NT2/D1 (cell line): Measurements from ENCODE around the gene CDH7.
A peak's percentile ranks its signal among the peaks of the same experiment; 100 is the strongest.

Experiments used
- DNase-seq: peaks from one replicate; pipeline ENCODE4 v3.0.0-alpha.2; 2011; ENCODE audit warnings: low read depth, low spot score
- H3K27me3 ChIP-seq: 2 replicates; pipeline ENCODE4 v1.6.0; 2011; ENCODE audit warnings: mild to moderate bottlenecking; ENCODE audit not compliant: insufficient read length, insufficient read depth
- H3K36me3 ChIP-seq: 2 replicates; pipeline ENCODE4 v1.6.1; 2011; ENCODE audit warnings: mild to moderate bottlenecking, low read length, mixed read lengths; ENCODE audit not compliant: insufficient read depth, insufficient read length
- H3K4me1 ChIP-seq: 2 replicates; pipeline ENCODE4 v1.5.1; 2011; ENCODE audit not compliant: insufficient read depth, insufficient read length
- H3K4me3 ChIP-seq: 2 replicates; pipeline ENCODE4 v1.5.1; 2011; ENCODE audit warnings: low read depth; ENCODE audit not compliant: insufficient read length
- H3K9ac ChIP-seq: 2 replicates; pipeline ENCODE4 v1.6.0; 2011; ENCODE audit warnings: low read depth; ENCODE audit not compliant: insufficient read length
- H3K9me3 ChIP-seq: 2 replicates; pipeline ENCODE4 v1.5.1; 2011; ENCODE audit warnings: mild to moderate bottlenecking, low read length; ENCODE audit not compliant: insufficient read depth
- SUZ12 ChIP-seq: IDR thresholded peaks from 2 replicates; pipeline ENCODE4 v1.6.1; 2011; ENCODE audit not compliant: insufficient read length, insufficient read depth; ENCODE audit errors: extremely low read depth
- YY1 ChIP-seq: IDR thresholded peaks from 2 replicates; pipeline ENCODE4 v1.6.1; 2011; ENCODE audit not compliant: insufficient read length, insufficient read depth
- ZNF274 ChIP-seq: IDR thresholded peaks from 2 replicates; pipeline ENCODE4 v1.6.1; 2011; ENCODE audit warnings: mild to moderate bottlenecking, low read depth, low read length

CDH7 gene

DNA sequence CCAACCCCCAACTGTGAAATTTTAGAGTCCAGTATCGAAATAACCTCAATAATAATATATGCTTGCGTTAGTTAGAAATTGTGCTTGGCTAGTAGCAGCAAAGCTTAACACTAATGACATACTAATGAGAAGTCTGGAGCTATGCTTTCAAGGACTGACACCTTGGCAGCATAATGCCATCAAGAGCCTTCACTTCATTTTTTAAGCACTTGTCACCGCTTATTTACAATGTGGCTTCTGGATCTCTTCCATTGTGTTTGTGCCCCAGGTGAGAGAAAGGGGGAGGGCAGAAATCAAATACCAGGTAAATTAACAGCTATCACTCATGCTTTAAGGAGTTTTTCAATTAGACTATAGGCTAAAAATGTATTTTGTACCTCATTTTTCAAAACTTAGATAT lies 101.5 kb downstream of the CDH7 start:
- H3K4me3 ChIP-seq = no peak overlapping the region
- TF ChIP-seq YY1 = no peak
- TF ChIP-seq ZNF274 = no peak
- no peak for TF ChIP-seq SUZ12
- H3K9me3 ChIP-seq = no peaks in the 10 kb centered on the region
- DNase-seq = no peak
- no peak overlapping the region for H3K9ac ChIP-seq
- no peaks in the 10 kb centered on the region for H3K36me3 ChIP-seq
- no peaks in the 10 kb centered on the region for H3K4me1 ChIP-seq
- no peaks in the 10 kb centered on the region for H3K27me3 ChIP-seq

- no peak for DNase-seq
- H3K9me3 ChIP-seq = no peaks in the 10 kb centered on the region
- TF ChIP-seq YY1 = no peak
- TF ChIP-seq SUZ12 = no peak
- no peak for TF ChIP-seq ZNF274
- H3K4me1 ChIP-seq = no peaks in the 10 kb centered on the region
- no peak overlapping the region for H3K4me3 ChIP-seq
- H3K9ac ChIP-seq = no peak overlapping the region
- H3K27me3 ChIP-seq = no peaks in the 10 kb centered on the region
- H3K36me3 ChIP-seq = no peaks in the 10 kb centered on the region
These were observed 108.3 kb downstream of the CDH7 start for GRCh38 chr18:65859075-65859474.

DNA sequence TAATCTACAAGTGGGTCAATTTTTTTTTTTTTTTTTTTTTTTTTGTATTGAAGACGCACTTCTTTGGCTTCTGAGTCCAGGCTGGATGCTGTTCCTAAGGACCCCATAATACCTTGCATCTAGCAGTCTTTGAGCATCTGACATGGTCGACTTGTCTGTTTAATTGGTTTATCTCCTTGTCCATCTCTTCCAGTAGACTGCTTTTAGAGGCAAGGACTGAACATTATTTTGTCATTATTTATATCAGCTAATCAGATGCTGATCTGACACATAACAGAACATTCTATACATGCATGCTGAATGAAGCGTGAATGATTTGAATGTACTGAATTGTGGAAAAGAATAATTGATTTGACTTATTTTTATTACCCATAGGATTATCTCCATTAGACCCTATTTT lies 118.7 kb downstream of the CDH7 start:
- Histone ChIP-seq H3K4me1 (no peaks in the 10 kb centered on the region), H3K9me3 (no peaks in the 10 kb centered on the region), H3K4me3 (no peak overlapping the region), H3K9ac (no peak overlapping the region), H3K27me3 (no peaks in the 10 kb centered on the region), H3K36me3 (no peaks in the 10 kb centered on the region)
- no peak for DNase-seq
- no peak for TF ChIP-seq SUZ12
- no peak for TF ChIP-seq YY1
- no peak for TF ChIP-seq ZNF274

- Histone ChIP-seq H3K36me3 (no peaks in the 10 kb centered on the region), H3K9ac (no peak overlapping the region), H3K4me3 (no peak overlapping the region), H3K4me1 (no peaks in the 10 kb centered on the region), H3K27me3 (no peaks in the 10 kb centered on the region), H3K9me3 (no peaks in the 10 kb centered on the region)
- no peak for TF ChIP-seq YY1
- no peak for TF ChIP-seq ZNF274
- no peak for TF ChIP-seq SUZ12
- DNase-seq = no peak
These were observed 125.5 kb downstream of the CDH7 start for GRCh38 chr18:65876310-65876709.

DNA sequence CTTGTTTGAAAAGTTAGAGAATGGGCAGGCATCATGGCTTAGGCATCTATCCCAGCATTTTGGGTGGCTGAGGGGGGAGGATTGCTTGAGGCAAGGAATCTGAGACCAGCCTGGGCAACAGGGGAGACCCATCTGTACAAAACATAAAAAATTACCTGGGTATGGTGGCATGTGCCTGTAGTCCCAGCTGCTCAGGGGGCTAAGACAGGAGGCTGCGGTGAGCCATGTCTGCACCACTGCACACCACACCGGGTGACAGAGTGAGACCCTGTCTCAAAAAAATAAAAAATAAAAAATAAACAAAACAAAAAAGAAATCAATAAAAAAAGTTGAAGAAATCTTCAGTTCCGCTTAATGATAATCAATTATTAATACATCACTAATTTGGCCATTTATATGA lies 146.5 kb downstream of the CDH7 start:
- no peaks in the 10 kb centered on the region for H3K9me3 ChIP-seq
- DNase-seq = no peak
- no peak overlapping the region for H3K4me3 ChIP-seq
- no peak overlapping the region for H3K9ac ChIP-seq
- H3K36me3 ChIP-seq = no peaks in the 10 kb centered on the region
- H3K27me3 ChIP-seq = no peaks in the 10 kb centered on the region
- no peaks in the 10 kb centered on the region for H3K4me1 ChIP-seq
- TF ChIP-seq ZNF274 (no peak), SUZ12 (no peak)

GRCh38 chr18:65901522-65901921 lies 150.7 kb downstream of the CDH7 start:
- H3K36me3 ChIP-seq = no peaks in the 10 kb centered on the region
- no peak overlapping the region for H3K9ac ChIP-seq
- no peaks in the 10 kb centered on the region for H3K9me3 ChIP-seq
- DNase-seq = no peak
- no peak overlapping the region for H3K4me3 ChIP-seq
- no peaks in the 10 kb centered on the region for H3K4me1 ChIP-seq
- H3K27me3 ChIP-seq = peaks cover 31% of the 10 kb centered on the region
- no peak for TF ChIP-seq SUZ12
- TF ChIP-seq ZNF274 = no peak
- TF ChIP-seq YY1 = no peak

GRCh38 chr18:65906621-65907034 lies 155.8 kb downstream of the CDH7 start:
- Histone ChIP-seq H3K4me1 (no peaks in the 10 kb centered on the region), H3K27me3 (peaks cover 59% of the 10 kb centered on the region), H3K4me3 (no peak overlapping the region), H3K9ac (no peak overlapping the region), H3K9me3 (no peaks in the 10 kb centered on the region), H3K36me3 (no peaks in the 10 kb centered on the region)
- TF ChIP-seq SUZ12 (no peak), YY1 (no peak), ZNF274 (no peak)
- peak; percentile 49 for DNase-seq

DNA sequence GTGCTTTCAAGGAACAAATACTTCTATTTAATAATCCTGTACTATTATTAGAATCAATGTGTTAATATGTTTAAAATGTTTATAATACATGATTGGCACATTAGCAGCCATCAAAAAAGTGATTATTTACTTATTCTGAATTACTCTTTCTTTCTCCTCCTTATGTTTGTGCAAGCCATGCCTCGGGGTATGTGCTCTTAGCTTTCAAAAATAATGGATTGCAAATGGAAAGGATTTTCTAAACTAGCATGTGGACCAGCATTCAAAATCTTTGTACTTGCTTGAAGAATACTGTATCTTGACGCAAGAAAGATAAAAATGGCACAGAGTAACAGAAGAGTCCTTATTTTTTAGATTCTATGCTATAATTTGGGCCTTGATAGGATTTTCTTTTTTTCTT lies 156.5 kb downstream of the CDH7 start:
- Histone ChIP-seq H3K27me3 (peaks cover 59% of the 10 kb centered on the region), H3K4me1 (no peaks in the 10 kb centered on the region), H3K4me3 (no peak overlapping the region), H3K9ac (no peak overlapping the region), H3K36me3 (no peaks in the 10 kb centered on the region), H3K9me3 (no peaks in the 10 kb centered on the region)
- DNase-seq = no peak
- TF ChIP-seq ZNF274 (no peak), YY1 (no peak), SUZ12 (no peak)
